IPS-18a (cell line): ENCODE measurements around the gene ALDH1L1.

Source experiments
- H3K27ac ChIP-seq: one replicate; pipeline ENCODE4 v1.5.1; 2013; ENCODE audit warnings: low read length
- H3K27me3 ChIP-seq: one replicate; pipeline ENCODE4 v1.6.1; 2013; ENCODE audit warnings: mild to moderate bottlenecking, low read length; ENCODE audit not compliant: control insufficient read depth, insufficient read depth
- H3K36me3 ChIP-seq: one replicate; pipeline ENCODE4 v1.6.1; 2013; ENCODE audit warnings: low read depth, low read length; ENCODE audit not compliant: control insufficient read depth
- H3K4me1 ChIP-seq: one replicate; pipeline ENCODE4 v1.6.1; 2013; ENCODE audit warnings: low read depth, low read length; ENCODE audit not compliant: control insufficient read depth
- H3K4me3 ChIP-seq: one replicate; pipeline ENCODE4 v1.5.1; 2013; ENCODE audit warnings: low read length
- H3K9ac ChIP-seq: one replicate; pipeline ENCODE4 v1.6.1; 2013; ENCODE audit warnings: mild to moderate bottlenecking, low read length, moderate library complexity
- H3K9me3 ChIP-seq: one replicate; pipeline ENCODE4 v1.6.1; 2013; ENCODE audit warnings: low read depth, low read length; ENCODE audit not compliant: control insufficient read depth

ALDH1L1 gene

GRCh38 chr3:126111566-126112475 is 68.6 kb downstream of the ALDH1L1 start:
- Histone ChIP-seq H3K9me3 (no peaks in the 10 kb centered on the region), H3K4me1 (no peaks in the 10 kb centered on the region), H3K9ac (no peak overlapping the region), H3K36me3 (no peaks in the 10 kb centered on the region), H3K27me3 (no peaks in the 10 kb centered on the region), H3K4me3 (no peak overlapping the region), H3K27ac (no peak overlapping the region)

- no peak overlapping the region for H3K4me3 ChIP-seq
- no peak overlapping the region for H3K9ac ChIP-seq
- H3K36me3 ChIP-seq: no peaks in the 10 kb centered on the region
- H3K4me1 ChIP-seq: no peaks in the 10 kb centered on the region
- H3K27me3 ChIP-seq: no peaks in the 10 kb centered on the region
- H3K9me3 ChIP-seq: no peaks in the 10 kb centered on the region
- H3K27ac ChIP-seq: no peak overlapping the region
Measured at GRCh38 chr3:126111126-126111551, 69.2 kb downstream of the ALDH1L1 start.

GRCh38 chr3:126110431-126111125 is 69.8 kb downstream of the ALDH1L1 start:
- no peaks in the 10 kb centered on the region for H3K27me3 ChIP-seq
- no peak overlapping the region for H3K27ac ChIP-seq
- no peaks in the 10 kb centered on the region for H3K36me3 ChIP-seq
- no peaks in the 10 kb centered on the region for H3K9me3 ChIP-seq
- no peak overlapping the region for H3K4me3 ChIP-seq
- H3K9ac ChIP-seq: no peak overlapping the region
- H3K4me1 ChIP-seq: no peaks in the 10 kb centered on the region

GRCh38 chr3:126109880-126110235 is 70.5 kb downstream of the ALDH1L1 start:
- H3K27me3 ChIP-seq: no peaks in the 10 kb centered on the region
- H3K4me3 ChIP-seq: no peak overlapping the region
- no peaks in the 10 kb centered on the region for H3K4me1 ChIP-seq
- H3K27ac ChIP-seq: no peak overlapping the region
- no peaks in the 10 kb centered on the region for H3K36me3 ChIP-seq
- no peaks in the 10 kb centered on the region for H3K9me3 ChIP-seq
- H3K9ac ChIP-seq: no peak overlapping the region

GRCh38 chr3:126109146-126109879 is 71.1 kb downstream of the ALDH1L1 start:
- Histone ChIP-seq H3K4me3 (no peak overlapping the region), H3K27ac (no peak overlapping the region), H3K27me3 (no peaks in the 10 kb centered on the region), H3K36me3 (no peaks in the 10 kb centered on the region), H3K9me3 (no peaks in the 10 kb centered on the region), H3K4me1 (no peaks in the 10 kb centered on the region), H3K9ac (no peak overlapping the region)

GRCh38 chr3:126108676-126109050 is 71.7 kb downstream of the ALDH1L1 start:
- no peaks in the 10 kb centered on the region for H3K9me3 ChIP-seq

GRCh38 chr3:126107957-126108675 is 72.3 kb downstream of the ALDH1L1 start:
- Histone ChIP-seq H3K9me3 (no peaks in the 10 kb centered on the region), H3K36me3 (no peaks in the 10 kb centered on the region), H3K4me3 (no peak overlapping the region), H3K9ac (no peak overlapping the region), H3K4me1 (no peaks in the 10 kb centered on the region), H3K27ac (no peak overlapping the region), H3K27me3 (no peaks in the 10 kb centered on the region)

More at GRCh38 chr3:126108676-126109050, 71.7 kb downstream of the ALDH1L1 start:
- Histone ChIP-seq H3K27me3 (no peaks in the 10 kb centered on the region), H3K27ac (no peak overlapping the region), H3K4me3 (no peak overlapping the region), H3K9ac (no peak overlapping the region), H3K4me1 (no peaks in the 10 kb centered on the region), H3K36me3 (no peaks in the 10 kb centered on the region)

- Histone ChIP-seq H3K36me3 (no peaks in the 10 kb centered on the region), H3K27me3 (no peaks in the 10 kb centered on the region), H3K9ac (no peak overlapping the region), H3K9me3 (no peaks in the 10 kb centered on the region), H3K27ac (no peak overlapping the region), H3K4me1 (no peaks in the 10 kb centered on the region), H3K4me3 (no peak overlapping the region)
Measured at GRCh38 chr3:126107203-126107939, 73.0 kb downstream of the ALDH1L1 start.

- Histone ChIP-seq H3K9me3 (no peaks in the 10 kb centered on the region), H3K4me1 (no peaks in the 10 kb centered on the region), H3K27me3 (no peaks in the 10 kb centered on the region), H3K9ac (no peak overlapping the region), H3K36me3 (no peaks in the 10 kb centered on the region), H3K4me3 (no peak overlapping the region), H3K27ac (no peak overlapping the region)
Measured at GRCh38 chr3:126106336-126107202, 73.8 kb downstream of the ALDH1L1 start.

- H3K4me1 ChIP-seq: no peaks in the 10 kb centered on the region
- H3K9ac ChIP-seq: no peak overlapping the region
- H3K4me3 ChIP-seq: no peak overlapping the region
- H3K27me3 ChIP-seq: no peaks in the 10 kb centered on the region
- no peak overlapping the region for H3K27ac ChIP-seq
- H3K36me3 ChIP-seq: no peaks in the 10 kb centered on the region
- H3K9me3 ChIP-seq: no peaks in the 10 kb centered on the region
Measured at GRCh38 chr3:126105691-126106187, 74.6 kb downstream of the ALDH1L1 start.
